Upper lobe of left lung (tissue), 6 donors: ENCODE data around the gene HECA. TPM values are rescaled to one million over a fixed set of nuclear protein-coding genes. Genes with fewer than 3 reads are reported as not detected.

ENCODE experiments used
- ATAC-seq, 2 donors: fragments of 200-7000 bp; cut with Tn5 transposase; one replicate each; pipeline ENCODE4 v1.9.1; 2022; ENCODE audit warnings: mild to moderate bottlenecking in 2 of 2, moderate library complexity in 2 of 2; ENCODE audit not compliant: low FRiP score in 2 of 2
- DNase-seq, 2 donors: peaks; one replicate each; pipeline ENCODE4 v3.0.0-alpha.2; 2019 to 2020
- H3K27ac ChIP-seq, 4 donors: fragments of 200-600 bp; sonication (generic); one replicate each; pipeline ENCODE4 v1.5.1; 2016 to 2019
- H3K27me3 ChIP-seq, 4 donors: fragments of 200-600 bp; sonication (generic); one replicate each; pipeline ENCODE4 v1.5.1; 2017 to 2019
- H3K36me3 ChIP-seq, 4 donors: fragments of 200-600 bp; sonication (generic); one replicate each; pipeline ENCODE4 v1.5.1; 2016 to 2019
- H3K4me1 ChIP-seq, 4 donors: fragments of 200-600 bp; sonication (generic); one replicate each; pipeline ENCODE4 v1.5.1; 2018 to 2019
- H3K4me3 ChIP-seq, 4 donors: fragments of 200-600 bp; sonication (generic); one replicate each; pipeline ENCODE4 v1.5.1; 2017 to 2019; ENCODE audit warnings: mild to moderate bottlenecking in 2 of 4, moderate library complexity in 1 of 4
- H3K9me3 ChIP-seq, 4 donors: fragments of 200-600 bp; sonication (generic); one replicate each; pipeline ENCODE4 v1.5.1; 2018 to 2019
- CTCF ChIP-seq, 6 experiments: fragments of 450-650 bp in 4 of 6; fragments of 200-600 bp in 2 of 6; sonication (generic) in 2 of 6; IDR thresholded peaks; one replicate each; pipeline ENCODE4 v1.5.1; 2016 to 2019; ENCODE audit warnings: antibody characterized with exemption in 6 of 6
- EP300 ChIP-seq, 4 donors: sonication (generic); formaldehyde crosslinking; IDR thresholded peaks; one replicate each; pipeline ENCODE4 v1.5.1; 2017; ENCODE audit warnings: antibody characterized with exemption in 4 of 4, control low read depth in 2 of 4
- POLR2A ChIP-seq, 4 donors: fragments of 450-650 bp; IDR thresholded peaks; one replicate each; pipeline ENCODE4 v1.5.1; 2016 to 2017; ENCODE audit warnings: antibody characterized with exemption in 4 of 4, mild to moderate bottlenecking in 2 of 4
- POLR2AphosphoS5 ChIP-seq, 2 donors: sonication (generic); formaldehyde crosslinking; IDR thresholded peaks; one replicate each; pipeline ENCODE4 v1.5.1; 2017; ENCODE audit warnings: antibody characterized with exemption in 2 of 2
- WGBS, 2 donors: methylation state at CpG; one replicate each; pipeline ENCODE4 v1.1.5; 2017 to 2018; 5-methylcytosine and 5-hydroxymethylcytosine counted together
- total RNA-seq, 6 donors: library from RNA; depleted of rRNA in 4 of 6; stranded (reverse); fragments of >200 nt in 4 of 6; gene quantifications; one replicate each; pipeline versions ENCODE4 v1.1.0 to v1.2.1, GENCODE V29; 2016 to 2021
- donor health status: DM: no; HTN: no; CAD: no; lungs with moderate emphysema.
- donor health status: DM: no; HTN: yes; CAD: no; lungs with severe emphysema.

The HECA gene
- total RNA-seq, 6 donors from 2014 or later, result 34.4 to 57.6 (median 41.2) TPM

GRCh38 chr6:139186242-139186641 lies 51.4 kb downstream of the HECA start:
- peaks cover 0 to 3% (median 1%) of the 10 kb centered on the region in 4 donors for H3K36me3 ChIP-seq
- H3K27ac ChIP-seq, result no peak overlapping the region
- TF ChIP-seq POLR2A (IDR thresholded peaks at IDR 0.05), result no peak
- TF ChIP-seq POLR2AphosphoS5 (IDR thresholded peaks at IDR 0.05), result no peak
- no peak for TF ChIP-seq EP300 (IDR thresholded peaks at IDR 0.05)
- TF ChIP-seq CTCF (IDR thresholded peaks at IDR 0.05), result no peak
- no peaks in the 10 kb centered on the region for H3K4me1 ChIP-seq
- no peak overlapping the region for H3K4me3 ChIP-seq
- DNase-seq (no peak), ATAC-seq (no peak)
- 89% methylated on average over 3 of the region's 3 CpGs for WGBS, 2 donors
- no peaks in the 10 kb centered on the region for H3K9me3 ChIP-seq
- H3K27me3 ChIP-seq, result no peaks in the 10 kb centered on the region

GRCh38 chr6:139186692-139187091 lies 51.8 kb downstream of the HECA start:
- Histone ChIP-seq H3K27me3 (no peaks in the 10 kb centered on the region), H3K4me3 (no peak overlapping the region), H3K36me3 (no peaks in the 10 kb centered on the region), H3K9me3 (no peaks in the 10 kb centered on the region), H3K4me1 (no peaks in the 10 kb centered on the region), H3K27ac (no peak overlapping the region)
- WGBS, 2 donors, result 84 to 94% methylated on average over 1 of the region's 1 CpG
- TF ChIP-seq POLR2AphosphoS5 (IDR thresholded peaks at IDR 0.05) (no peak), CTCF (IDR thresholded peaks at IDR 0.05) (no peak), POLR2A (IDR thresholded peaks at IDR 0.05) (no peak), EP300 (IDR thresholded peaks at IDR 0.05) (no peak)
- DNase-seq, result no peak
- no peak for ATAC-seq

- Histone ChIP-seq H3K9me3 (no peaks in the 10 kb centered on the region), H3K4me1 (no peaks in the 10 kb centered on the region), H3K27me3 (no peaks in the 10 kb centered on the region), H3K4me3 (no peak overlapping the region), H3K36me3 (no peaks in the 10 kb centered on the region), H3K27ac (no peak overlapping the region)
- ATAC-seq (no peak), DNase-seq (no peak)
- no peak for TF ChIP-seq POLR2AphosphoS5 (IDR thresholded peaks at IDR 0.05)
- TF ChIP-seq EP300 (IDR thresholded peaks at IDR 0.05), result no peak
- no peak for TF ChIP-seq CTCF (IDR thresholded peaks at IDR 0.05)
- TF ChIP-seq POLR2A (IDR thresholded peaks at IDR 0.05), result no peak
- WGBS, 2 donors, result 48 to 51% methylated on average over 4 of the region's 4 CpGs
Observed at GRCh38 chr6:139187489-139187888, 52.6 kb downstream of the HECA start.

GRCh38 chr6:139189665-139190064 lies 54.8 kb downstream of the HECA start:
- H3K4me1 ChIP-seq, result no peaks in the 10 kb centered on the region
- H3K9me3 ChIP-seq, result no peaks in the 10 kb centered on the region
- no peaks in the 10 kb centered on the region for H3K27me3 ChIP-seq
- 88 to 95% methylated on average over 3 of the region's 3 CpGs for WGBS, 2 donors
- H3K4me3 ChIP-seq, result no peak overlapping the region
- TF ChIP-seq POLR2AphosphoS5 (IDR thresholded peaks at IDR 0.05), result no peak
- TF ChIP-seq CTCF (IDR thresholded peaks at IDR 0.05), result no peak
- no peak for TF ChIP-seq POLR2A (IDR thresholded peaks at IDR 0.05)
- no peak for TF ChIP-seq EP300 (IDR thresholded peaks at IDR 0.05)
- no peak overlapping the region for H3K27ac ChIP-seq
- no peaks in the 10 kb centered on the region for H3K36me3 ChIP-seq
- ATAC-seq, result no peak
- no peak for DNase-seq

GRCh38 chr6:139194740-139195139 lies 59.9 kb downstream of the HECA start:
- Histone ChIP-seq H3K4me3 (no peak overlapping the region), H3K36me3 (no peaks in the 10 kb centered on the region), H3K27ac (no peak overlapping the region), H3K27me3 (no peaks in the 10 kb centered on the region), H3K9me3 (no peaks in the 10 kb centered on the region), H3K4me1 (no peaks in the 10 kb centered on the region)
- no peak for ATAC-seq
- TF ChIP-seq CTCF (IDR thresholded peaks at IDR 0.05), result no peak
- no peak for TF ChIP-seq EP300 (IDR thresholded peaks at IDR 0.05)
- no peak for TF ChIP-seq POLR2A (IDR thresholded peaks at IDR 0.05)
- no peak for TF ChIP-seq POLR2AphosphoS5 (IDR thresholded peaks at IDR 0.05)
- DNase-seq, result no peak
- WGBS, 2 donors, result 68 to 69% methylated on average over 3 of the region's 3 CpGs
